HG03354 (cell line): Measurements from ENCODE around the gene NVL.
"Not testable (repeated sequence)": the region's sequence is repeated elsewhere in the genome, so short reads cannot be mapped to it uniquely, and the experiment has no call there.

ENCODE experiments used
- ATAC-seq: cut with Tn5 transposase; IDR thresholded peaks from one replicate; pipeline ENCODE4 v1.9.1; 2021; ENCODE audit warnings: mild to moderate bottlenecking; ENCODE audit not compliant: unreplicated experiment, poor library complexity, severe bottlenecking

The NVL gene

DNA sequence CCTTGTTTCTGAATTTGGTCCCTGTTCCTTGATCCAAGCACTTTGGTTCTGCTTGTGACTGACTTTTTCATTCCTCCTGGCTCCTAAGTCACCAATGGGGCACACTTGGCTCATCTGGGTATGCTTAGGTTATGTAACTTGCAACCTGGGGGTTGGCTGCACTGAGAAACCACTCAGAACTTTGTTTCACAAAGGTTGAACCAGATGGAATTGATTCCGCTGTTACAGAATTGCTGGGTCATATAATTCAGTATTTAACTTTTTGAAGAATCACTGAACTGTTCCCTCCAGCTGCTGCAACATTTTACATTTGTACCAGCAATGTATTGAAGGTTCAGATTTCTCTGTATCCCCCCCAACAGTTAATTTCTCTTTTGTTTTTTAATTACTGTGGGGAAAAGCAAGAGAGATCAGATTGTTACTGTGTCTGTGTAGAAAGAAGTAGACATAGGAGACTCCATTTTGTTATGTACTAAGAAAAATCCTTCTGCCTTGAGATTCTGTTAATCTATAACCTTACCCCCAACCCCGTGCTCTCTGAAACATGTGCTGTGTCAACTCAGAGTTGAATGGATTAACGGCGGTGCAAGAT lies 9.6 kb upstream of the NVL start:
- ATAC-seq = no peak

DNA sequence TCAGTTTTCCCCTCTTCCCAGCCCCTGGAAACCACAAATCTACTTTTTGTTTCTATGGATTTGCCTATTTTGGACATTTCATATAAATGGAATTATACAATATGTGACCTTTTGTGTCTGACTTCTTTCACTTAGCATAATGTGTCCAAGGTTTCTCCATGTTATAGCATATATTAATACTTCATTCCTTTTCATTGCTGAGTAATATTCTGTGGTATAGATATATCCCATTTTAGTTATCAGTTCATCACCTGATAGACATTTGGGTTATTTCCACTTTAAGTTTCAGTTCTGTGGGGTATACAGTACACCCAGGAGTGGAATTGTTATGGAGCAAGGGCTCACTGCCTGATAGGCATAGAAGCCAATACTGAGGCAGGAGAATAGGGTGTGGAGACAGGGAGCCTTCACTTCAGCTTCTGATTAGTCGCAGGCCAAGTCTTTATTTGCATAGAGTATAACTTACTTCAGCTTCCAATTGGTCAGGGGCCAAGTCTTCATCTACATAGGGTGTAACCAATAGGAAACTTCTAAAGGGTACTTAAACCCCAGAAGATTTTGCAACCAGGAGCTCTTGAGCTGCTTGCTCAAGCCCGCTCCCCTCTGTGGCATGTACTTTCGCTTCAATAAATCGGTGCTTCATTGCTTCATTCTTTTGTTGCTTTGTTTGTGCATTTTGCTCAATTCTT lies 8.3 kb upstream of the NVL start:
- ATAC-seq = no peak

GRCh38 chr1:224333939-224334786 lies 4.2 kb upstream of the NVL start:
- ATAC-seq = peak; percentile 34

GRCh38 chr1:224333309-224333926 lies 3.4 kb upstream of the NVL start:
- peak; percentile 51 for ATAC-seq

DNA sequence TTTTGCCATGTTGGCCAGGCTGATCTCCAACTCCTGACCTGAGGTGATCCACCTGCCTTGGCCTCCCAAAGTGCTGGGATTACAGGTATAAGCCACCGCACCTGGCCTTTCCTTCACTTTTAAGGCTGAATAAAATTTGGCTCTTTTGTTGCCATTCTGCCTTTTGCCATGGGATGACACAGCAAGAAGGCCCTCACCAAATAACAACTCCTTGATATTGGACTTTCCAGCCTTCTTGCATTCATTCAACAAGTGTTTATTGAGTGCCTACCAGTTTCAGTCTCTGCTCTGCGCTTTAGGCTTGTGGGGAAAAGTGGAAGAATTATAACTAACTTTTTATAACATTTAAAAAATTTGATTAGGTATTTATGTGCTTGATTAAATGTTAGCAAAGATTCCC lies 1.9 kb upstream of the NVL start:
- ATAC-seq = no peak

DNA sequence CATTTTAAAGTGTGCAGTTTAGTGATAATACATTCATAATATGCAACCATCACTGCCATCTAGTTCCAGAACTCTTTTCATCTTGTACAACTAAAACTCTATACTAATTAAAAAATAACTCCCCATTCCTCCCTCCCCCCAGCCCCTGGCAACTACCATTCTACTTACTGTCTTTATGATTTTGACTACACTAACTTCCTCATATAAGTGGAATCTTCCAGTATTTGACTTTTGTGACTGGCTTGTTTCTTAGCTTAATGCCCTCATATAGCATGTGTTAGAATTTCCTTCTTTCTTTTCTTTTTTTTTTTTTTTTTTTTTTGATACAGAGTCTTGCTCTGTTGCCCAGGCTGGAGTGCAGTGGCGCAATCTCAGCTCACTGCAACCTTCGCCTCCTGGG lies 1.4 kb upstream of the NVL start:
- no peak for ATAC-seq

GRCh38 chr1:224329484-224329841 lies 509 bp downstream of the NVL start:
- no peak for ATAC-seq

DNA sequence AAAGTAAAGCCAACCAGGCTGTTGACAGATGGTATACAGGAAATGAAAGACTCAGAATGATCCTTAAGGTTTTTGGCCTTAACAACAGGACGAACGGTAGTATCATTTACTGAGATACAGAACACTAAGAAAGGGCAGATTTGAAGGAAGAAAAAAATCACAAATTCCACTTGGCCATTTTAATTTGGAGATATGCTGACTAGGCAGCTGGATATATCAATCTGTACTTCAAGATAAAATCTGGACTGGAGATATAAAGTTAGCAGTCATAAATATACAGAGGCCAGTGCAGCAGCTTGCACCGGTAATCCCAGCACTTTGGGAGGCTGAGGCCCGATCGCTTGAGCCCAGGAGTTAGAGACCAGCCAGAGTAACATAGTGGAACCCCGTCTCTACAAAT lies 1.3 kb downstream of the NVL start:
- ATAC-seq = no peak

DNA sequence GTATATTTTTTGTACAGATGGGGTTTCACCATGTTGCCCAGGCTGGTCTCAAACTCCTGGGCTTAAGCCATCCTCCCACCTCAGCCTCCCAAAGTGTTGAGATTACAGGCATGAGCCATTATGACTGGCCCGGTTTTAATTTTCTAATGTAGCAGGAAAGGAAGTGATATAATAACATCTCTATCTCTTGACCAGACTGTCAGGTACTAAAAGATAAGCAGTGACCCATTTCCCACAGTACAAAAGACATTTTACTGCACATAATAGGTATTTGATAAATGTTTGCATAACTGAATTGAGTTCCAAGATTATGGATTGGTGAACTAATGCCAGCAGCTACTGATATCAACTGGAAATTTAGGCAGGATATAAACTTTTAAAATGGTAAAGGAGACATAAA lies 4.0 kb downstream of the NVL start:
- ATAC-seq = no peak

DNA sequence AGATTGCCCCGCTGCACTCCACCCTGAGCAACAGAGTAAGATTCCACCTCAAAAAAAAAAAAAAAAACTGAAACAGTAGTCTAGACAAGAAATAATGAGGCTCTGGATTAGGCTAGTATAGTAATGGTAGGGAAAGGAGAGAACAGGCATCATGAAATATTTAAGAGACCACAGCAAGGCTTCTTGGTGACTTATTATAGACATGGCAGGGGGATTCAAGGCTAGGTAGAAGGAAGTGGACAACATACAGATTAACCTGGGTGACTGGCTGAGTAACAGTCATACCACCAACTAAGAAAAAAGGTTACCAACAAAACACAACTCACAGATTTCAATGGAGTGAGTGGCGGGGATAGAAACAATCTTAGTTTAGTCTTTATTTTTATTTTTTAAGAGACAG lies 8.3 kb downstream of the NVL start:
- ATAC-seq = no peak

DNA sequence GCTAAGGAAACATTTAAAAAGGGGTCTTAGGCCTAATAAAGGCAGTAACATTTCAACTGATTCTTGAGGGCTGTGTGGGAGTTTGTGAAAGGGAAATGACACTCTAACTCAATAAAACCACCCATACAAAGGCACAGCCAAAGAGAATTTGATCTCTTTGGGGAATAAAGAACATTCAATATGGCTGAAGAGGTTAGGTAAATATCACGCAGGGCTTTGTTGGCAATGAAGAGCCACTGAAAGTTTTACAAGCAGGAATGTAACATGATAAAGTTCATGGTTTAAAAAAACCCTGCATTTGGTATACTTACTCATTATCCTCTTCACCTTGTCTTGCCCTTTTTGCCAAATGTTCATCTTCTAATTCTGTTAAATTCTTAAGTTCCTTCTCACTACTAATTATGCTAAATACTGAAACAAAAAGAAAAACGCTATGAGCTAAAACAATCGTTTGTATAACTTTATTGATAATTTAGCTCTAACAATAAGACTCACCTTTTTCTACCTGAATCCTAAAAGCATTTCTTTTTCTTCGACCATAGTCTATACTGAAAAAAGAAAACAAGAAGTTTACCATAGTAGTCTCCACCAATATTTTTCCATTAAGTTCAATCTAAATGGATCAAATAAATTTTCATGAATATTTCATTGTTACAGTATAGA lies 12.5 kb downstream of the NVL start:
- ATAC-seq = no peak

DNA sequence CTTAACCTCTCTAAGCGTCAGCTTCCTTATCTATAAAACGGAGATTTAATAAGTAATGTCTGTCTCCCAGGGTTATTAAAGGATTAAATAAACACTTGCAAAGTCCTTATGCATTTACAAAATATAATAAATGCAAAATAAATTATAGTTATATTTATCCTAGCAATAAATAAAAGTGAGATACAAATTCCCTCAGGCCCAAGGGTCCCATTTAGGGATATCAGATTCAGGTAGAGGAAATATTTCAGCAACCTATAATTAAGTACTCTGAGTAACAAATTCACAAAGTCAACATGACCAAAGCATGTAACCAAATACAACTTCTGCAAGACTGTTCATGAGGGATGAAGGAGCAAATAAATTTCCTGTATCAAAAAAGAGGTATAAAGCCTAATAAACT lies 17.9 kb downstream of the NVL start:
- ATAC-seq = no peak

DNA sequence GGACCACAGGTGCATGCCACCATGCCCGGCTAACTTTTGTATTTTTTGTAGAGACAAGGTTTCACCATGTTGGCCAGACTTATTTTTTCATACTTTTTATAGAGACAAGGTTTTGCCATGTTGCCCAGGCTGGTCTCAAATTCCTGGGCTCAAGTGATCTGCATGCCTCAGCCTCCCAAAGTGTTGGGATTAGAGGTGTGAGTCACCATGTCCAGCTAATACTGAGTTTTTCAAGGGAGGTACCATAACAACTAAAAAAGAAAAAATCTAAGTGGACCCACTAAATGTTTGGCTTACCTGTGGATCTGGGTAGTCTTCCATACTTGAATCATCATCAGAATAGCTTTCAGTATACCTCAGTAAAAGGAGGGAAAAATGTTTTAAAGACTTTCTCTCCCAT lies 18.5 kb downstream of the NVL start:
- ATAC-seq = not testable (repeated sequence)

- ATAC-seq = no peak
Observed at GRCh38 chr1:224308064-224308463, 21.9 kb downstream of the NVL start.

DNA sequence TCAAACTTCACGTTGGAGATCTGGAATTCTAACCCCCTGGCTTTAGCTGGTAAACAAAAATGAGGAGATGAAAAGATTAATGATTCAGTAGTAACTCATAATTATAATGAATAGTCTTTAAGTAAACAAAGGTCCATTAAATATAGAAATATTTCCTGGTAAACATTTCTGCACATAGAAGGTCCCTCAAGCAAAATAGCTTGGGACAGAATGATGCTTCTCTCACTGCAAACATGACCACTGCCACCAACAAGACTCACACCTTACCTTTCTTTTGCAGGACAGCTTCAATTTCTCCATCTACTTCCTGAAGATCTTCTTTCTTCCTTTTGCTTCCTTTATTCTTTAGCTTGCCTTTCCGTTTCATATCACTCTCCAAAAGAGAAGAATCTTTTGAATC lies 25.2 kb downstream of the NVL start:
- ATAC-seq = no peak

- no peak for ATAC-seq
Observed at GRCh38 chr1:224302947-224303346, 27.0 kb downstream of the NVL start.

DNA sequence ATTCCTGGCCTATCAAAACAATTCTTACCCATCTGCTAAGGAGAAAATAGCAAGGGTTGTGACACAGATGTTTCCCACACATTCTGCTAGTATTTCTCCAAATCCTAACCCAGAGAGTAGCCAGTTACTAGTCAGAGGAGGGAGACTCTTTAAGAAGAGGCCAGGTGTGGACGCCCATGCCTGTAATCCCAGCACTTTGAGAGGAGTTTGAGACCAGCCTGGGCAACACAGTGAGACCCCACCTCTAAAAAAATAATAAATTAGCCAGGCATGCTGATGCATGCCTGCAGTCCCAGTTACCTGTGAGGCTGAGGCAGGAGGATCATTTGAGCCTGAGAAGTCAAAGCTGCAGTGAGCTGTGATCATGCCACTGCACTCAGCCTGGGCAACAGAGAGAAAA lies 28.6 kb downstream of the NVL start:
- ATAC-seq = no peak

- ATAC-seq = no peak
Observed at GRCh38 chr1:224300346-224300745, 29.6 kb downstream of the NVL start.

- no peak for ATAC-seq
Observed at GRCh38 chr1:224298346-224299330, 31.3 kb downstream of the NVL start.
